ENCODE results near the gene CACNA1B. TPM values are rescaled to one million over a fixed set of nuclear protein-coding genes. Genes with fewer than 3 reads are reported as not detected.

The CACNA1B gene
- total and polyA plus RNA-seq, 9 of the 15 experiments (the other 6 are each of a cell fraction or from before 2014, with no cell fraction given): 0.01 to 0.04 TPM; not detected in 7

GRCh38 chr9:137833721-137834613 is 43.6 kb upstream of the CACNA1B start:
- in situ Hi-C loops (cut with MboI) (no loop called here), intact Hi-C loops (cut with micrococcal nuclease) (no loop called here)
- ATAC-seq: no peak
- FAIRE-seq: no peak
- Histone ChIP-seq H3K9ac (ENCODE audit: insufficient read depth in 1 of 2, low read depth in 2 of 2, low read length in 2 of 2) (no peak overlapping the region), H3K79me2 (ENCODE audit: control insufficient read depth, insufficient read depth, low read length) (no peaks in the 10 kb centered on the region), H3K27me3 (ENCODE audit: control insufficient read depth in 2 of 2, insufficient read depth in 2 of 2, low read length in 2 of 2) (no peaks in the 10 kb centered on the region), H3K27ac (ENCODE audit: extremely low read depth, low read depth, low read length) (no peak overlapping the region), H4K20me1 (replicated peaks; ENCODE audit: control insufficient read depth, insufficient read depth, low read length) (no peaks in the 10 kb centered on the region), H3K4me3 (no peak overlapping the region), H3K4me1 (replicated peaks in 1 of 2; ENCODE audit: control insufficient read depth in 2 of 2, insufficient read depth in 2 of 2, low read length in 2 of 2) (peaks cover 0 to 26% of the 10 kb centered on the region in 2 experiments; a peak in 1 of 5 replicates), H3K9me3 (replicated peaks; ENCODE audit: control insufficient read depth, insufficient read depth, low read depth, low read length) (no peaks in the 10 kb centered on the region), H3K4me2 (ENCODE audit: insufficient read depth, low read length) (no peak overlapping the region), H3K36me3 (ENCODE audit: control insufficient read depth, insufficient read depth, low read length) (peaks cover 35% of the 10 kb centered on the region; the same call in 2 of the 3 replicates), H2AFZ (ENCODE audit: low read depth, low read length) (no peak overlapping the region), H3K9me1 (ENCODE audit: control insufficient read depth, insufficient read depth, low read length) (no peaks in the 10 kb centered on the region)
- ChIA-PET POLR2A (interaction anchor here (0.6 kb wide), 1 partner anchor 41 kb away, joined by 3 read pairs; no protein-coding TSS in a partner anchor), CTCF (ENCODE audit: low intra/inter-chr PET ratio) (no interaction called here)
- TF ChIP-seq ZNF740 (CRISPR knock-in tag; IDR thresholded peaks at IDR 0.05) (no peak), ZNF740 (tag; IDR thresholded peaks at IDR 0.05) (no peak), RBM22 (IDR thresholded peaks at IDR 0.05; ENCODE audit: low read depth, low read length, poor library complexity, severe bottlenecking) (peak; percentile 27)
- DNase-seq (ENCODE audit: extremely low read depth in 1 of 4, low spot score in 3 of 4): no peak
- no TSS peak for BruUV-seq (replicated peaks)
- 97% methylated on average over 57 of the region's 73 CpGs for WGBS (ENCODE audit: insufficient coverage, low coverage, missing lambda C conversion rate)
